ENCODE results near the gene LBHD2. TPM values are rescaled to one million over a fixed set of nuclear protein-coding genes. Genes with fewer than 3 reads are reported as not detected.

Gene LBHD2
- total and polyA plus RNA-seq, 4 donors, result 0.47 to 0.53 TPM; not detected in 2

GRCh38 chr14:103133210-103134140, 49.5 kb downstream of the LBHD2 start:
- no peak for DNase-seq (ENCODE audit: low spot score)
- WGBS, result 94% methylated on average over 25 of the region's 25 CpGs
- peaks cover 4 to 25% (median 13%) of the 10 kb centered on the region in 4 donors for H3K4me1 ChIP-seq (ENCODE audit: control insufficient read depth in 4 of 4, insufficient read depth in 4 of 4, low read length in 3 of 4)

More at GRCh38 chr14:103133210-103134140, 49.5 kb downstream of the LBHD2 start:
- no peak overlapping the region for H3K27ac ChIP-seq (ENCODE audit: low read depth in 1 of 2, low read length in 2 of 2)
- no peaks in the 10 kb centered on the region for H3K9me3 ChIP-seq (ENCODE audit: control insufficient read depth in 4 of 4, low read length in 3 of 4)
- TF ChIP-seq FOXA1 (IDR thresholded peaks at IDR 0.05) (no peak), JUND (IDR thresholded peaks at IDR 0.05) (no peak), FOXA2 (IDR thresholded peaks at IDR 0.05) (no peak), GABPA (IDR thresholded peaks at IDR 0.05 in 1 of 2, conservative IDR thresholded peaks at IDR 0.05 in 1 of 2) (no peak), RXRA (IDR thresholded peaks at IDR 0.05) (no peak), SP1 (IDR thresholded peaks at IDR 0.05) (no peak), YY1 (IDR thresholded peaks at IDR 0.05) (no peak), REST (IDR thresholded peaks at IDR 0.05) (no peak), EGR1 (IDR thresholded peaks at IDR 0.05; ENCODE audit: low read depth in 2 of 2) (no peak), TAF1 (conservative IDR thresholded peaks at IDR 0.05) (no peak), ATF3 (IDR thresholded peaks at IDR 0.05) (no peak), HNF4A (conservative IDR thresholded peaks at IDR 0.05) (no peak), MAX (IDR thresholded peaks at IDR 0.05) (no peak)
- TF ChIP-seq, protein P1, sequence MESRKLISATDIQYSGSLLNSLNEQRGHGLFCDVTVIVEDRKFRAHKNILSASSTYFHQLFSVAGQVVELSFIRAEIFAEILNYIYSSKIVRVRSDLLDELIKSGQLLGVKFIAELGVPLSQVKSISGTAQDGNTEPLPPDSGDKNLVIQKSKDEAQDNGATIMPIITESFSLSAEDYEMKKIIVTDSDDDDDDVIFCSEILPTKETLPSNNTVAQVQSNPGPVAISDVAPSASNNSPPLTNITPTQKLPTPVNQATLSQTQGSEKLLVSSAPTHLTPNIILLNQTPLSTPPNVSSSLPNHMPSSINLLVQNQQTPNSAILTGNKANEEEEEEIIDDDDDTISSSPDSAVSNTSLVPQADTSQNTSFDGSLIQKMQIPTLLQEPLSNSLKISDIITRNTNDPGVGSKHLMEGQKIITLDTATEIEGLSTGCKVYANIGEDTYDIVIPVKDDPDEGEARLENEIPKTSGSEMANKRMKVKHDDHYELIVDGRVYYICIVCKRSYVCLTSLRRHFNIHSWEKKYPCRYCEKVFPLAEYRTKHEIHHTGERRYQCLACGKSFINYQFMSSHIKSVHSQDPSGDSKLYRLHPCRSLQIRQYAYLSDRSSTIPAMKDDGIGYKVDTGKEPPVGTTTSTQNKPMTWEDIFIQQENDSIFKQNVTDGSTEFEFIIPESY (IDR thresholded peaks at IDR 0.05), result no peak
- peaks cover 2 to 11% (median 6%) of the 10 kb centered on the region in 4 donors for H3K36me3 ChIP-seq (ENCODE audit: control insufficient read depth in 4 of 4, insufficient read depth in 3 of 4, low read depth in 1 of 4, low read length in 3 of 4)
- no peak overlapping the region for H3K9ac ChIP-seq (ENCODE audit: low read depth in 1 of 2, low read length in 2 of 2)
- no peak overlapping the region for H3K4me3 ChIP-seq (ENCODE audit: low read depth in 1 of 3, low read length in 3 of 3)
- H3K27me3 ChIP-seq (ENCODE audit: control insufficient read depth in 4 of 4, insufficient read depth in 4 of 4, low read length in 3 of 4), result no peaks in the 10 kb centered on the region
